HFFc6 (cell line): Measurements from ENCODE around the gene RB1. TPM values are rescaled to one million over a fixed set of nuclear protein-coding genes. Genes with fewer than 3 reads are reported as not detected.
A peak's percentile ranks its signal among the peaks of the same experiment; 100 is the strongest.

Experiments
- DNase-seq: peaks from one replicate; pipeline ENCODE4 v3.0.0-alpha.2; 2018
- H3K27ac Mint-ChIP-seq: 2 replicates; pipeline ENCODE4 v1.8.0; 2020; ENCODE audit warnings: mild to moderate bottlenecking, mixed read lengths
- H3K27me3 Mint-ChIP-seq: 2 replicates; pipeline ENCODE4 v1.8.0; 2021; ENCODE audit warnings: mild to moderate bottlenecking, moderate library complexity, mixed read lengths; ENCODE audit not compliant: insufficient read depth
- H3K36me3 Mint-ChIP-seq: 2 replicates; pipeline ENCODE4 v1.8.0; 2021; ENCODE audit warnings: low read depth, mixed read lengths
- H3K4me1 Mint-ChIP-seq: 2 replicates; pipeline ENCODE4 v1.8.0; 2020; ENCODE audit warnings: low read depth, mixed read lengths
- H3K4me3 Mint-ChIP-seq: 2 replicates; pipeline ENCODE4 v1.8.0; 2020; ENCODE audit warnings: mild to moderate bottlenecking, moderate library complexity, mixed read lengths
- H3K9me3 Mint-ChIP-seq: 2 replicates; pipeline ENCODE4 v1.8.0; 2020; ENCODE audit warnings: mild to moderate bottlenecking, mixed read lengths
- total RNA-seq, 6 experiments: library from RNA; stranded (reverse); fragmentation: NEBNext Ultra II Directional; extraction: Animal tissue kit (Norgen Biotek cat#: 25700); gene quantifications; 2 replicates in 1 of 6; 3 replicates in 5 of 6; pipeline ENCODE4 v1.2.3, GENCODE V29; 2021
- TF ChIP-seq, protein P1 (sequence below): fragments of 200-600 bp; sonication (generic); IDR thresholded peaks from 2 replicates; pipeline ENCODE4 v1.5.0; 2021; ENCODE audit warnings: antibody characterized with exemption, mild to moderate bottlenecking

Gene RB1
- total RNA-seq, 6 experiments from 2014 or later: 39.2 to 50.4 (median 43.0) TPM

DNA sequence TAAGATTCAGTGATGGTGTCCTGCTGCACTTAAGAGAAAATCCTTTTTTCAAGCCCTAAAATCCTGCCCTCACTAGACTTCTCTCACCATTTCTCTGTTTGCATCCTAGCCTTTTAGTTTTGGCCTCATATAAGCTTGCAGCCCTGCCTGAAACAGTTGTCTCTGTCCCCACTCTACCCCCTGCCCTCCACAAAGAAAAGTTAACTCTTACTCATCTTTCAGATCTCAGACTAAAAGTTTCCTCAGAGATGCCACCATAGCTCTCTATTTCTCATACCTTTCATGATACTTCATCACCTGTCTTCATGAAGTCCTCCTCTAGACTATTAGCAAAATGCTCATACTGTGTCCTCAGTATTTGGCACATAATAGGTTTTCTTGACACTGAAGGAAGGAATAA lies 37.4 kb upstream of the RB1 start:
- TF ChIP-seq, protein P1, sequence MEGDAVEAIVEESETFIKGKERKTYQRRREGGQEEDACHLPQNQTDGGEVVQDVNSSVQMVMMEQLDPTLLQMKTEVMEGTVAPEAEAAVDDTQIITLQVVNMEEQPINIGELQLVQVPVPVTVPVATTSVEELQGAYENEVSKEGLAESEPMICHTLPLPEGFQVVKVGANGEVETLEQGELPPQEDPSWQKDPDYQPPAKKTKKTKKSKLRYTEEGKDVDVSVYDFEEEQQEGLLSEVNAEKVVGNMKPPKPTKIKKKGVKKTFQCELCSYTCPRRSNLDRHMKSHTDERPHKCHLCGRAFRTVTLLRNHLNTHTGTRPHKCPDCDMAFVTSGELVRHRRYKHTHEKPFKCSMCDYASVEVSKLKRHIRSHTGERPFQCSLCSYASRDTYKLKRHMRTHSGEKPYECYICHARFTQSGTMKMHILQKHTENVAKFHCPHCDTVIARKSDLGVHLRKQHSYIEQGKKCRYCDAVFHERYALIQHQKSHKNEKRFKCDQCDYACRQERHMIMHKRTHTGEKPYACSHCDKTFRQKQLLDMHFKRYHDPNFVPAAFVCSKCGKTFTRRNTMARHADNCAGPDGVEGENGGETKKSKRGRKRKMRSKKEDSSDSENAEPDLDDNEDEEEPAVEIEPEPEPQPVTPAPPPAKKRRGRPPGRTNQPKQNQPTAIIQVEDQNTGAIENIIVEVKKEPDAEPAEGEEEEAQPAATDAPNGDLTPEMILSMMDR: no peak
- peaks cover 42% of the 10 kb centered on the region for H3K36me3 Mint-ChIP-seq
- peaks cover 2% of the 10 kb centered on the region; the same call in 1 of the 2 replicates for H3K27me3 Mint-ChIP-seq
- H3K9me3 Mint-ChIP-seq: no peaks in the 10 kb centered on the region
- no peak overlapping the region for H3K27ac Mint-ChIP-seq
- no peak for DNase-seq
- H3K4me1 Mint-ChIP-seq: peaks cover 40% of the 10 kb centered on the region
- no peak overlapping the region for H3K4me3 Mint-ChIP-seq

DNA sequence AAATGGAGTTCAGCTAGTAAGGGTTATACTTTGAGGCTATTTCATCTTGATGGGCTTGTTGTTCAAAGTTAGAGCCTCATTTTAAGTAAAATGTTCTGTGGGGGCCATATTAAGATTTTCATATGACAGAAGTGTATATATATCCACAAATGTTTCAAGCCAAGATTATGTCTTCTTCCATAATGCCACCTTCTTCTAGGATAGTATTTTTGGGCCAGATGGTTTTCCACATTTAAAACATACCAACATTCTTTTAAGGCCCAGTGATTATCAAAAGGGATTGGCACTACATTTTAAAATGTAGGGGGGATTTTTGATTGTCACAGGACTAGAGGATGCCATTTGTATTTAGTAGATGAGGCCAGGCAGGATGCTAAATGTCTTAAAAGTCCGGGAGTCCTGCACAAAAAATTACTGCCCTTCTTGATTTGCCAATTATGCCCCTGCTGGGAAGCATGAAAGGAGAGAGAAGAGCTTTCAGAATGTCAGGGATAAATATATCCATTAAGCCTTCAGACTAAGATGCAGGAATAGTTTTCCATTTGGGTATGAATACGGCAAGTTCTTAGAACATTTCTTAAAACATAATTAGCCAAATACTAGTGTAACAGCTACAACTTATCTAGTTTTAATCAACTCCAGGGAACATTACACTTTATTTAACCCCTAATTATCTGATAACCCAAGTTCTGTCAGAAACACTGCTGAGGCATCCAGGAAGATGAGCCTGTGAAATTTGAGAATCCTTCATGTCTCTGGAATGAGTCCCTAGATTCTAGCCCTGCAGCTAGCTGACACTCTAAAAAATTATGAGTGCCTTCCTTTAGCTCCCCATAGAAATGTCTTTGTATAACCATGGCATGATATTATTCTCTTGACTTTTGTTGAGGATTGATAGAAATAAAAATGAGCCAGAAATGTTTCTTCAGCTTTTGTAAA lies 36.6 kb upstream of the RB1 start:
- TF ChIP-seq, protein P1: no peak
- peak; percentile 12 for DNase-seq
- peaks cover 40% of the 10 kb centered on the region for H3K4me1 Mint-ChIP-seq
- no peak overlapping the region for H3K4me3 Mint-ChIP-seq
- H3K27me3 Mint-ChIP-seq: peaks cover 2% of the 10 kb centered on the region; the same call in 1 of the 2 replicates
- H3K36me3 Mint-ChIP-seq: peaks cover 42% of the 10 kb centered on the region
- H3K9me3 Mint-ChIP-seq: no peaks in the 10 kb centered on the region
- H3K27ac Mint-ChIP-seq: peak overlapping the region; percentile 13; the same call in 1 of the 2 replicates

DNA sequence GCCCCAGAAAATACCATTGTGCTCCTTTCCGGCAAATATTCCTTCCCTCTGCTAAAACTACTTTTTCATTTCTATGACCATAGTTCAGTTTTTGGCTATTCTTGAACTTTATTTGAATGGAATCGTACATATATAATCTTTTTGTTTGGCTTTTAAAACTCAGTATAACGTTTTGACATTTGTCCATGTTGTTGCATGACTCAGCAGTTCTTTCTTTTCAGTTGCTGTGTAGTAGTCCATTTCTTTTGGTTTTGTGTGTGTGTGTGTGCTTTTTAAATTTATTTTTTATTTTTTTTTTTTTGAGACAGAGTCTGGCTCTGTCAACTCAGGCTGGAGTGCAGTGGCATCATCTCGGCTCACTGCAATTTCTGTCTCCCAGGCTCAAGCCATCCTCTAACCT lies 35.5 kb upstream of the RB1 start:
- Mint-ChIP-seq H3K27ac (no peak overlapping the region), H3K4me3 (no peak overlapping the region), H3K4me1 (peaks cover 31% of the 10 kb centered on the region), H3K9me3 (no peaks in the 10 kb centered on the region), H3K36me3 (peaks cover 32% of the 10 kb centered on the region), H3K27me3 (peaks cover 2% of the 10 kb centered on the region; the same call in 1 of the 2 replicates)
- no peak for DNase-seq
- TF ChIP-seq, protein P1: no peak

DNA sequence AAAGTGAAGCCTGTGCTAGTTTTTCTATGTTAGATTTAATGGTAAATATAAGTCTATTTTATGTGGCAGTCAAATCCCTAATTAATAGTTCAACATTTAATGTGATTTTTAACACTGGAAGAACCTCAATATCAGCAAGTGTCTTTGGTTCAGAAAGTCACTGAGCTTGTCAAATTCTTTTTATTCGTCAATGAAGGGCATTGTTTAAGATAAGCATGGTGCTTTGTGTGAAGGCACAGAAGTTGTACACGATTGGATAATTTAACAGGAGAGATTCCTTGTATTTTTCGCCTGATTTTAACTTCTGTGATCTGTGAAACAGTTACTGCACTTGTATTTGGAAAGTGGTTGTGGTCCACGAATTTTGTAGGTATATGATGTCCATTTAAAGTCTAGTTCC lies 30.2 kb upstream of the RB1 start:
- H3K27me3 Mint-ChIP-seq: no peaks in the 10 kb centered on the region
- peaks cover 14% of the 10 kb centered on the region; the same call in 1 of the 2 replicates for H3K4me1 Mint-ChIP-seq
- H3K9me3 Mint-ChIP-seq: no peaks in the 10 kb centered on the region
- TF ChIP-seq, protein P1: no peak
- no peak overlapping the region for H3K4me3 Mint-ChIP-seq
- H3K36me3 Mint-ChIP-seq: peaks cover 11% of the 10 kb centered on the region
- H3K27ac Mint-ChIP-seq: no peak overlapping the region
- no peak for DNase-seq

DNA sequence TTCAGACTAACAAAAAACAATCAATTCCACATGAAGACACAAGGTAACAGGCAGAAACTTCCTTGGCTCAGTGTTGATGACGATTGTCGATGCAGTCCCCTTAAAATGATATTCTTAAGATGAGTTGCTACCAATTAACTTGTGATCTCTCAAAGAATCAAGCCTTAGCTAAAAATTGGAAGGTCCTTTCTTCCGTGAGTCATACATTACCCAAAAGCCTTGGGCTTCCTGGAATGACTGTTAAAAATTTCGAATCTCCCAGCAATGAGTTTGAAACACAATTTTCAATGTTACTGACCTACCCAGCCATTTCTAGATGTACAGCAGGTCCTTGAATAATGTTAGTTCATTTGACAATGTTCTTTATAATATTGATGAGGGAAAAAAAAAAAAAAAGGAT lies 28.0 kb upstream of the RB1 start:
- H3K27ac Mint-ChIP-seq: no peak overlapping the region
- no peaks in the 10 kb centered on the region for H3K27me3 Mint-ChIP-seq
- no peak for DNase-seq
- no peak overlapping the region for H3K4me3 Mint-ChIP-seq
- no peaks in the 10 kb centered on the region for H3K9me3 Mint-ChIP-seq
- 0 out of 2 replicates have a peak, but pooled peaks cover 5% of the 10 kb centered on the region for H3K4me1 Mint-ChIP-seq
- no peaks in the 10 kb centered on the region for H3K36me3 Mint-ChIP-seq
- TF ChIP-seq, protein P1: no peak
